ENCODE measurements around the gene BEND6. TPM values are rescaled to one million over a fixed set of nuclear protein-coding genes. Genes with fewer than 3 reads are reported as not detected.

Gene BEND6
- total RNA-seq, 1 experiment from 2014 or later: 1.4 TPM

DNA sequence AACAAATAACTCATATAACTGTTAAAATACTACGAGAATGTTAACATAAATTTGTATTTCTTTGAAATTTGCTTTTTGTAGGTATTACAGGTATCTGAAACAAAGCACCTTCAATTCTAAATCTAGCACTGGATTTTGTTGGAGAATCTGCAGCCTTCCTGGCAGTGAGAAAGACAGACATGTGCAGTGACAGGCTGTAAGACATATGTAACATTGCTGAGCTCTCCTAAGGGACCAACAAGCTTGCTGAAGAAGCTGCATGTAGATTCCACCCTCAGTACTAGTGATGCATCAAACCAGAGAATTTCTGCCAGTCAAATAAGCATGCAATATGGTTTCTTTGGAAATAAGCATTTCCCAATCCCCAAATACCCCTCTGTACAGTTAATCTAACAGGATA, 71.1 kb downstream of the BEND6 start:
- WGBS (ENCODE audit: extremely low coverage, insufficient read length, low lambda C conversion rate): no CpG with 5 or more reads among the region's 1 CpG
- no peaks in the 10 kb centered on the region for H3K27me3 Mint-ChIP-seq (ENCODE audit: low read depth)
- H3K27me3 ChIP-seq (ENCODE audit: insufficient read depth, low read length): no peaks in the 10 kb centered on the region; the same call in 1 of the 2 replicates
- no peak overlapping the region for H4K91ac ChIP-seq (ENCODE audit: insufficient read length, low read depth, low read length)
- no peak for DNase-seq
- no peak overlapping the region for H3K27ac Mint-ChIP-seq
- H2AFZ ChIP-seq (ENCODE audit: low read length): no peak overlapping the region
- no peak overlapping the region for H2BK5ac ChIP-seq (ENCODE audit: insufficient read length, low read length)
- H2BK120ac ChIP-seq (ENCODE audit: low read depth, low read length, poor library complexity, severe bottlenecking): no peak overlapping the region
- H3K18ac ChIP-seq (ENCODE audit: insufficient read length, low read depth, low read length): no peak overlapping the region
- H3K79me2 ChIP-seq (ENCODE audit: insufficient read depth, low read length): no peaks in the 10 kb centered on the region
- H3K9me3 Mint-ChIP-seq: peaks cover 7 to 15% of the 10 kb centered on the region in 2 experiments
- no peak overlapping the region for H4K8ac ChIP-seq (replicated peaks; ENCODE audit: insufficient read length, low read depth, low read length)
- no peak overlapping the region for H3K14ac ChIP-seq (ENCODE audit: insufficient read depth, low read length)
- no peak overlapping the region for H3K4ac ChIP-seq (ENCODE audit: low read depth, low read length)
- peaks cover 68 to 71% of the 10 kb centered on the region in 2 experiments for H3K4me1 Mint-ChIP-seq
- no peak overlapping the region for H3K4me2 ChIP-seq (ENCODE audit: insufficient read depth, insufficient read length, low read length)
- H4K20me1 ChIP-seq (ENCODE audit: control insufficient read depth, insufficient read depth, insufficient read length): no peaks in the 10 kb centered on the region
- H2BK15ac ChIP-seq (ENCODE audit: low read depth, low read length): no peak overlapping the region
- H3K79me1 ChIP-seq (ENCODE audit: insufficient read depth, low read depth, low read length, poor library complexity, severe bottlenecking): no peaks in the 10 kb centered on the region
- no peak overlapping the region for H4K5ac ChIP-seq (ENCODE audit: insufficient read length, low read depth, low read length)
- H3K36me3 Mint-ChIP-seq (ENCODE audit: insufficient read depth in 1 of 3, low read depth in 3 of 3): peaks cover 0 to 14% (median 11%) of the 10 kb centered on the region in 3 experiments; a peak in 5 of 7 replicates
- no peaks in the 10 kb centered on the region for H3K23me2 ChIP-seq (ENCODE audit: insufficient read length, low read depth, low read length, poor library complexity, severe bottlenecking)
- no peak overlapping the region for H3K56ac ChIP-seq (ENCODE audit: insufficient read length, low read depth, low read length)
- H3T11ph ChIP-seq (ENCODE audit: low read length): no peak overlapping the region
- no peak overlapping the region for H2BK12ac ChIP-seq (ENCODE audit: insufficient read length, low read depth, low read length)
- H3K23ac ChIP-seq (ENCODE audit: insufficient read length, low read depth, low read length): no peak overlapping the region
- no peak overlapping the region for H2BK20ac ChIP-seq (ENCODE audit: low read depth, low read length, poor library complexity, severe bottlenecking)
- H3K9me3 ChIP-seq (ENCODE audit: control insufficient read depth, low read depth, low read length): no peaks in the 10 kb centered on the region
- H2AK5ac ChIP-seq (ENCODE audit: insufficient read length, low read length): no peak overlapping the region
- no peak overlapping the region for H3K4me3 Mint-ChIP-seq
- TF ChIP-seq, protein P1, sequence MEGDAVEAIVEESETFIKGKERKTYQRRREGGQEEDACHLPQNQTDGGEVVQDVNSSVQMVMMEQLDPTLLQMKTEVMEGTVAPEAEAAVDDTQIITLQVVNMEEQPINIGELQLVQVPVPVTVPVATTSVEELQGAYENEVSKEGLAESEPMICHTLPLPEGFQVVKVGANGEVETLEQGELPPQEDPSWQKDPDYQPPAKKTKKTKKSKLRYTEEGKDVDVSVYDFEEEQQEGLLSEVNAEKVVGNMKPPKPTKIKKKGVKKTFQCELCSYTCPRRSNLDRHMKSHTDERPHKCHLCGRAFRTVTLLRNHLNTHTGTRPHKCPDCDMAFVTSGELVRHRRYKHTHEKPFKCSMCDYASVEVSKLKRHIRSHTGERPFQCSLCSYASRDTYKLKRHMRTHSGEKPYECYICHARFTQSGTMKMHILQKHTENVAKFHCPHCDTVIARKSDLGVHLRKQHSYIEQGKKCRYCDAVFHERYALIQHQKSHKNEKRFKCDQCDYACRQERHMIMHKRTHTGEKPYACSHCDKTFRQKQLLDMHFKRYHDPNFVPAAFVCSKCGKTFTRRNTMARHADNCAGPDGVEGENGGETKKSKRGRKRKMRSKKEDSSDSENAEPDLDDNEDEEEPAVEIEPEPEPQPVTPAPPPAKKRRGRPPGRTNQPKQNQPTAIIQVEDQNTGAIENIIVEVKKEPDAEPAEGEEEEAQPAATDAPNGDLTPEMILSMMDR (conservative IDR thresholded peaks at IDR 0.05): no peak
- no peak overlapping the region for H3K27ac ChIP-seq (ENCODE audit: insufficient read length, low read depth, low read length)
- peaks cover 4% of the 10 kb centered on the region; the same call in 1 of the 2 replicates for H3K4me1 ChIP-seq (ENCODE audit: insufficient read depth, low read length)
- no peak overlapping the region for H3K9ac ChIP-seq (ENCODE audit: extremely low read depth, insufficient read length, low read length)
